H1 (cell line): Measurements from ENCODE around the gene LRRIQ3. TPM values are rescaled to one million over a fixed set of nuclear protein-coding genes. Genes with fewer than 3 reads are reported as not detected.

Experiments
- CTCF ChIA-PET: fragments of 300-600 bp; sonication (Branson Sonifier 250); formaldehyde crosslinking; loops from one replicate; lab custom pipeline; 2021; ENCODE audit not compliant: partially characterized antibody; lab: Charles Lee
- POLR2A ChIA-PET: fragments of 300-600 bp; sonication (Branson Sonifier 250); formaldehyde crosslinking; loops from one replicate; lab custom pipeline; 2021; ENCODE audit warnings: inconsistent platforms; ENCODE audit not compliant: partially characterized antibody; lab: Charles Lee
- DNase-seq, 2 experiments: peaks; one replicate each; pipeline versions ENCODE4 v3.0.0 to v3.0.0-alpha.2; 2010 to 2022; ENCODE audit warnings: low spot score in 2 of 2, low read depth in 1 of 2, mixed read lengths in 1 of 2
- FAIRE-seq: peaks from 2 replicates; lab custom pipeline; 2011; peaks lifted over from hg19 to GRCh38; lab: Jason Lieb, UNC
- H2AFZ ChIP-seq: 2 replicates; pipeline ENCODE4 v1.8.1; 2012; ENCODE audit warnings: low read length, inconsistent platforms
- H2AK5ac ChIP-seq: 2 replicates; pipeline ENCODE4 v1.6.1; 2013; ENCODE audit warnings: low read depth, low read length
- H2BK120ac ChIP-seq: replicated peaks from 2 replicates; pipeline ENCODE3; 2013; ENCODE audit warnings: low read depth, low read length, inconsistent platforms
- H2BK12ac ChIP-seq: 2 replicates; pipeline ENCODE4 v1.6.1; 2013; ENCODE audit warnings: low read depth, low read length
- H2BK15ac ChIP-seq: 2 replicates; pipeline ENCODE4 v1.6.1; 2013; ENCODE audit warnings: low read length
- H2BK20ac ChIP-seq: 2 replicates; pipeline ENCODE4 v1.6.1; 2013; ENCODE audit warnings: low read length
- H2BK5ac ChIP-seq: 2 replicates; pipeline ENCODE4 v1.6.1; 2013; ENCODE audit warnings: low read depth, low read length
- H3K14ac ChIP-seq: 2 replicates; pipeline ENCODE4 v1.6.1; 2013; ENCODE audit warnings: inconsistent platforms; ENCODE audit not compliant: insufficient read length
- H3K18ac ChIP-seq: 2 replicates; pipeline ENCODE4 v1.6.1; 2013; ENCODE audit warnings: low read length; ENCODE audit errors: extremely low read depth
- H3K23ac ChIP-seq: 2 replicates; pipeline ENCODE4 v1.6.1; 2013; ENCODE audit warnings: inconsistent platforms; ENCODE audit not compliant: insufficient read length
- H3K23me2 ChIP-seq: 2 replicates; pipeline ENCODE4 v1.6.1; 2013; ENCODE audit warnings: low read depth, low read length
- H3K27ac ChIP-seq: 2 replicates; pipeline ENCODE4 v1.6.1; 2011; ENCODE audit warnings: low read depth, low read length, inconsistent platforms
- H3K27me3 ChIP-seq, 4 experiments: replicated peaks in 1 of 4; 1 replicate in 1 of 4; 2 replicates in 3 of 4; pipeline versions ENCODE4 v1.6.1 to v1.8.1; 2011 to 2013; ENCODE audit warnings: low read length in 3 of 4, mild to moderate bottlenecking in 3 of 4, inconsistent platforms in 2 of 4, mixed read lengths in 2 of 4, moderate library complexity in 1 of 4; ENCODE audit not compliant: control insufficient read depth in 3 of 4, insufficient read depth in 3 of 4; ENCODE audit errors: extremely low read depth in 1 of 4
- H3K36me3 ChIP-seq, 4 experiments: 2 replicates each; pipeline versions ENCODE4 v1.6.1 to v1.8.1; 2011 to 2013; ENCODE audit warnings: mild to moderate bottlenecking in 4 of 4, low read length in 3 of 4, moderate library complexity in 2 of 4, control low read depth in 1 of 4, inconsistent platforms in 1 of 4; ENCODE audit not compliant: insufficient read depth in 4 of 4, control insufficient read depth in 2 of 4
- H3K4ac ChIP-seq: replicated peaks from 2 replicates; pipeline ENCODE3; 2013; ENCODE audit warnings: low read length, low read depth, mixed read lengths, inconsistent platforms; ENCODE audit not compliant: insufficient read length
- H3K4me1 ChIP-seq, 4 experiments: replicated peaks in 1 of 4; 1 replicate in 1 of 4; 2 replicates in 3 of 4; pipeline versions ENCODE4 v1.6.1 to v1.8.1; 2011 to 2013; ENCODE audit warnings: low read length in 3 of 4, inconsistent platforms in 2 of 4, mixed read lengths in 1 of 4; ENCODE audit not compliant: insufficient read depth in 4 of 4, control insufficient read depth in 3 of 4
- H3K4me2 ChIP-seq, 2 experiments: 2 replicates each; pipeline versions ENCODE4 v1.6.1 to v1.8.1; 2011 to 2013; ENCODE audit warnings: low read depth in 2 of 2, low read length in 2 of 2, control low read depth in 1 of 2, inconsistent platforms in 1 of 2, mild to moderate bottlenecking in 1 of 2; ENCODE audit not compliant: insufficient read depth in 1 of 2
- H3K4me3 ChIP-seq, 4 experiments: fragments of 200-600, 300-600 bp in 1 of 4; sonication (generic), shearing (Covaris generic), sonication (Bioruptor Twin) in 1 of 4; 2 replicates each; pipeline versions ENCODE4 v1.5.1 to v1.8.1; 2011 to 2016; ENCODE audit warnings: low read length in 4 of 4, low read depth in 3 of 4, control low read depth in 2 of 4, inconsistent platforms in 2 of 4, mild to moderate bottlenecking in 2 of 4, mixed read lengths in 1 of 4, moderate library complexity in 1 of 4; ENCODE audit not compliant: insufficient read depth in 2 of 4; ENCODE audit errors: extremely low read depth in 1 of 4
- H3K56ac ChIP-seq: replicated peaks from 2 replicates; pipeline ENCODE3; 2013; ENCODE audit warnings: low read depth, mild to moderate bottlenecking, mixed read lengths, low read length, inconsistent platforms; ENCODE audit not compliant: insufficient read length
- H3K79me1 ChIP-seq: 2 replicates; pipeline ENCODE4 v1.6.1; 2013; ENCODE audit warnings: low read depth, low read length, control low read depth
- H3K79me2 ChIP-seq, 2 experiments: 2 replicates each; pipeline versions ENCODE4 v1.6.1 to v1.8.1; 2012 to 2013; ENCODE audit warnings: low read length in 2 of 2, mild to moderate bottlenecking in 2 of 2, inconsistent platforms in 1 of 2; ENCODE audit not compliant: insufficient read depth in 2 of 2, control insufficient read depth in 1 of 2
- H3K9ac ChIP-seq, 4 experiments: replicated peaks in 1 of 4; 1 replicate in 1 of 4; 2 replicates in 3 of 4; pipeline versions ENCODE4 v1.6.1 to v1.8.1; 2011 to 2013; ENCODE audit warnings: low read depth in 3 of 4, low read length in 3 of 4, control low read depth in 2 of 4, mild to moderate bottlenecking in 2 of 4, moderate library complexity in 2 of 4, inconsistent platforms in 1 of 4; ENCODE audit errors: extremely low read depth in 1 of 4
- H3K9me3 ChIP-seq, 2 experiments: 2 replicates each; pipeline versions ENCODE4 v1.6.1 to v1.8.1; 2012 to 2013; ENCODE audit warnings: mild to moderate bottlenecking in 2 of 2, moderate library complexity in 2 of 2, control low read depth in 1 of 2, inconsistent platforms in 1 of 2, low read depth in 1 of 2, low read length in 1 of 2, mixed read lengths in 1 of 2; ENCODE audit not compliant: insufficient read depth in 2 of 2
- H4K20me1 ChIP-seq, 2 experiments: replicated peaks in 1 of 2; 2 replicates each; pipeline versions ENCODE3 to v1.8.1; 2011 to 2013; ENCODE audit warnings: inconsistent platforms in 2 of 2, low read length in 2 of 2, mild to moderate bottlenecking in 1 of 2; ENCODE audit not compliant: insufficient read depth in 2 of 2, control insufficient read depth in 1 of 2
- H4K5ac ChIP-seq: 2 replicates; pipeline ENCODE4 v1.6.1; 2013; ENCODE audit warnings: low read length, low read depth, mixed read lengths, inconsistent platforms; ENCODE audit not compliant: insufficient read length
- H4K8ac ChIP-seq: 2 replicates; pipeline ENCODE4 v1.8.0; 2013; ENCODE audit warnings: mild to moderate bottlenecking, moderate library complexity, low read length, inconsistent platforms; ENCODE audit not compliant: insufficient read depth; ENCODE audit errors: extremely low read depth
- H4K91ac ChIP-seq: replicated peaks from 2 replicates; pipeline ENCODE3; 2013; ENCODE audit warnings: low read length, mixed read lengths, inconsistent platforms; ENCODE audit not compliant: insufficient read length
- EP300 ChIP-seq, 2 experiments: IDR thresholded peaks; 1 replicate in 1 of 2; 2 replicates in 1 of 2; pipeline ENCODE4 v1.6.1; 2011 to 2012; ENCODE audit warnings: low read depth in 2 of 2, low read length in 2 of 2, mild to moderate bottlenecking in 2 of 2, borderline replicate concordance in 1 of 2, inconsistent platforms in 1 of 2, moderate library complexity in 1 of 2
- MAFK ChIP-seq: IDR thresholded peaks from 2 replicates; pipeline ENCODE4 v1.6.1; 2012; ENCODE audit warnings: low read depth, mild to moderate bottlenecking, improper control_type of control experiment, low read length
- SP2 ChIP-seq: IDR thresholded peaks from 2 replicates; pipeline ENCODE4 v1.6.1; 2012; ENCODE audit warnings: mild to moderate bottlenecking, low read length, inconsistent platforms
- WGBS, 2 experiments: shearing (Covaris generic) in 1 of 2; methylation state at CpG; one replicate each; pipeline versions ENCODE4 v1.1.6 to v1.1.7; 2013 to 2015; ENCODE audit warnings: low lambda C conversion rate in 2 of 2, mixed read lengths in 2 of 2, inconsistent platforms in 1 of 2, low coverage in 1 of 2, missing lambda C conversion rate in 1 of 2; ENCODE audit not compliant: insufficient replicate concordance in 2 of 2, insufficient coverage in 1 of 2, insufficient read length in 1 of 2; ENCODE audit errors: extremely low coverage in 1 of 2, missing lambda C conversion rate in 1 of 2; 5-methylcytosine and 5-hydroxymethylcytosine counted together
- polyA plus RNA-seq, 7 experiments: library from polyadenylated mRNA; depleted of rRNA in 3 of 7; stranded (reverse) in 5 of 7; unstranded in 2 of 7; fragments of >200 nt in 5 of 7; fragments of 200-250 nt in 2 of 7; gene quantifications; 1 replicate in 5 of 7; 2 replicates in 1 of 7; 4 replicates in 1 of 7; pipeline versions ENCODE4 v1.2.1 to v1.2.3, GENCODE V29; 2011 to 2013; ENCODE audit warnings: missing spikeins in 2 of 7, mixed read lengths in 2 of 7
- total RNA-seq: library from RNA; stranded (reverse); fragmentation: NEBNext Ultra II Directional; extraction: Animal tissue kit (Norgen Biotek cat#: 25700); gene quantifications from 2 replicates; pipeline ENCODE4 v1.2.1, GENCODE V29; 2021

LRRIQ3 gene
- total and polyA plus RNA-seq, 2 of the 8 experiments (the other 6 are each of a cell fraction or from before 2014, with no cell fraction given), result 0.08 to 0.19 TPM

- Histone ChIP-seq H2BK12ac (no peak overlapping the region), H3K4me1 (no peaks in the 10 kb centered on the region), H3K56ac (no peak overlapping the region), H4K91ac (no peak overlapping the region), H2BK15ac (no peak overlapping the region), H3K9ac (no peak overlapping the region), H3K36me3 (no peaks in the 10 kb centered on the region), H3K4ac (no peak overlapping the region), H3K4me3 (no peak overlapping the region), H3K4me2 (no peak overlapping the region), H4K20me1 (no peaks in the 10 kb centered on the region), H3K23me2 (no peaks in the 10 kb centered on the region), H3K79me2 (no peaks in the 10 kb centered on the region), H3K27me3 (no peaks in the 10 kb centered on the region), H3K23ac (no peak overlapping the region), H3K79me1 (no peaks in the 10 kb centered on the region), H2BK120ac (no peak overlapping the region), H2AK5ac (no peak overlapping the region), H2AFZ (no peak overlapping the region), H3K9me3 (peaks cover 10% of the 10 kb centered on the region in 2 experiments; a peak in 2 of 4 replicates), H4K8ac (no peak overlapping the region), H4K5ac (no peak overlapping the region), H3K27ac (no peak overlapping the region), H3K14ac (no peak overlapping the region), H2BK20ac (no peak overlapping the region), H3K18ac (no peak overlapping the region), H2BK5ac (no peak overlapping the region)
- FAIRE-seq (no peak), DNase-seq (no peak)
- POLR2A ChIA-PET, result no interaction called here
- WGBS, 2 experiments, result 86% methylated on average over 1 of the region's 1 CpG; no CpG with 5 or more reads in 1 of the 2 experiments
- CTCF ChIA-PET, result interaction anchor here (1.0 kb wide), 1 partner anchor 107 kb away, joined by 3 read pairs; the partner anchor contains the start of genes FPGT and LRRIQ3
- TF ChIP-seq MAFK, result no peak
- no peak for TF ChIP-seq EP300 (IDR thresholded peaks at IDR 0.05; ENCODE audit: borderline replicate concordance in 1 of 2, low read depth in 2 of 2, low read length in 2 of 2)
- no peak for TF ChIP-seq SP2
Observed at GRCh38 chr1:74091371-74091770, 106.6 kb downstream of the LRRIQ3 start.
